Mesothelial cell of epicardium (in vitro differentiated cells): ENCODE measurements around the gene NAALADL2. TPM values are rescaled to one million over a fixed set of nuclear protein-coding genes. Genes with fewer than 3 reads are reported as not detected.

ENCODE experiments used
- DNase-seq, 2 experiments: peaks; one replicate each; pipeline ENCODE4 v3.0.0; 2021; ENCODE audit warnings: low spot score in 2 of 2; ENCODE audit not compliant: unreplicated experiment in 2 of 2
- H3K27ac Mint-ChIP-seq: 2 replicates; pipeline ENCODE4 v1.8.0; 2021; ENCODE audit warnings: mixed read lengths
- H3K27me3 Mint-ChIP-seq: 2 replicates; pipeline ENCODE4 v1.8.0; 2021; ENCODE audit warnings: low read depth, mixed read lengths
- H3K36me3 Mint-ChIP-seq: 2 replicates; pipeline ENCODE4 v1.8.0; 2021; ENCODE audit warnings: mixed read lengths
- H3K4me1 Mint-ChIP-seq: 2 replicates; pipeline ENCODE4 v1.8.0; 2021; ENCODE audit warnings: mixed read lengths
- H3K4me3 Mint-ChIP-seq: 2 replicates; pipeline ENCODE4 v1.8.0; 2021; ENCODE audit warnings: mild to moderate bottlenecking, moderate library complexity, mixed read lengths
- H3K9me3 Mint-ChIP-seq: 2 replicates; pipeline ENCODE4 v1.8.0; 2021; ENCODE audit warnings: mixed read lengths
- total RNA-seq: library from RNA; stranded (reverse); gene quantifications from 3 replicates; pipeline ENCODE4 v1.2.1, GENCODE V29; 2021
- TF ChIP-seq, protein P1 (sequence below): fragments of 200-600 bp; sonication (generic); IDR thresholded peaks from one replicate; pipeline ENCODE4 v1.5.0; 2021; ENCODE audit warnings: antibody characterized with exemption; ENCODE audit not compliant: unreplicated experiment

Gene NAALADL2
- total RNA-seq, 1 donor from 2014 or later = 27.9 TPM

DNA sequence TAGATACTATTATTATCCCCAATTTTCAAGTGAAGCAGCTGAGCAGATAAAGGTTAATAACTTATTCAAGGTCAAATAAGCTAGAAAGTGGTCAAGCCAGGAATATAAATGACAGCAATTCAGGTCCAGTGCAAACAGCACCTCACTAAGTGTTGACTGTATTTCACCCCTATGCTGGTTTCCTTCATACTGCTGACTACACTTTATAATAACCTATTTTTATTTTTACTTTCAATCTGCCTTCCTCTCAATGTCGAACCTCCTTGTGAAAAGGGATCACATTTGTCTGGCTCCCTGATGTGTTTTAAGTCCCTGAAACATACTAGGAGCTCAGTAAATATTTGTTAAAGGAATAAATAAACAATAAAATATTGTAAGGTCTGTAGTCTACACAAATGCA lies 146.1 kb downstream of the NAALADL2 start:
- H3K27ac Mint-ChIP-seq = no peak overlapping the region
- no peak overlapping the region for H3K4me3 Mint-ChIP-seq
- no peaks in the 10 kb centered on the region for H3K9me3 Mint-ChIP-seq
- H3K36me3 Mint-ChIP-seq = no peaks in the 10 kb centered on the region
- TF ChIP-seq, protein P1, sequence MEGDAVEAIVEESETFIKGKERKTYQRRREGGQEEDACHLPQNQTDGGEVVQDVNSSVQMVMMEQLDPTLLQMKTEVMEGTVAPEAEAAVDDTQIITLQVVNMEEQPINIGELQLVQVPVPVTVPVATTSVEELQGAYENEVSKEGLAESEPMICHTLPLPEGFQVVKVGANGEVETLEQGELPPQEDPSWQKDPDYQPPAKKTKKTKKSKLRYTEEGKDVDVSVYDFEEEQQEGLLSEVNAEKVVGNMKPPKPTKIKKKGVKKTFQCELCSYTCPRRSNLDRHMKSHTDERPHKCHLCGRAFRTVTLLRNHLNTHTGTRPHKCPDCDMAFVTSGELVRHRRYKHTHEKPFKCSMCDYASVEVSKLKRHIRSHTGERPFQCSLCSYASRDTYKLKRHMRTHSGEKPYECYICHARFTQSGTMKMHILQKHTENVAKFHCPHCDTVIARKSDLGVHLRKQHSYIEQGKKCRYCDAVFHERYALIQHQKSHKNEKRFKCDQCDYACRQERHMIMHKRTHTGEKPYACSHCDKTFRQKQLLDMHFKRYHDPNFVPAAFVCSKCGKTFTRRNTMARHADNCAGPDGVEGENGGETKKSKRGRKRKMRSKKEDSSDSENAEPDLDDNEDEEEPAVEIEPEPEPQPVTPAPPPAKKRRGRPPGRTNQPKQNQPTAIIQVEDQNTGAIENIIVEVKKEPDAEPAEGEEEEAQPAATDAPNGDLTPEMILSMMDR = no peak
- DNase-seq = no peak
- H3K27me3 Mint-ChIP-seq = no peaks in the 10 kb centered on the region
- peaks cover 6% of the 10 kb centered on the region for H3K4me1 Mint-ChIP-seq

DNA sequence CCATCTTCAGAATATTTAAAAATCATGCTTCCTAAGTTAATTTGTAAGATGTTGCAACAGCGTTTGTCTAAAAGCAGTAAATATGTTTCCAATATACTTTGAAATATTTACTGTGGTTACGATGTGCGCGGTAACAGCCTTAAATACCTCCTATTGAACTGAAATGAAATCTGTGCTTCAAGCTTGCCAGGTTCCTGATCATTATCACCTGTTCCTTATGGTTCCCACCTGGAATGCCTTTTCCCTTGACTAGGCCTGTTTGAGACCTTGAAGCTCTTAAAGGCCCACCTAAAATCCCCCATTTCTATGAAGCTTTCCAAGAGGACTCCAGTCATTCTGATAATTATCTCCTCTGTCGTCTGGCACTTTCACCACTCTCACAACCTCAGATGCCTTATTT lies 146.7 kb downstream of the NAALADL2 start:
- H3K4me3 Mint-ChIP-seq = no peak overlapping the region
- H3K36me3 Mint-ChIP-seq = no peaks in the 10 kb centered on the region
- H3K27me3 Mint-ChIP-seq = no peaks in the 10 kb centered on the region
- no peak overlapping the region for H3K27ac Mint-ChIP-seq
- TF ChIP-seq, protein P1 = no peak
- peaks cover 6% of the 10 kb centered on the region for H3K4me1 Mint-ChIP-seq
- H3K9me3 Mint-ChIP-seq = no peaks in the 10 kb centered on the region
- DNase-seq = no peak

DNA sequence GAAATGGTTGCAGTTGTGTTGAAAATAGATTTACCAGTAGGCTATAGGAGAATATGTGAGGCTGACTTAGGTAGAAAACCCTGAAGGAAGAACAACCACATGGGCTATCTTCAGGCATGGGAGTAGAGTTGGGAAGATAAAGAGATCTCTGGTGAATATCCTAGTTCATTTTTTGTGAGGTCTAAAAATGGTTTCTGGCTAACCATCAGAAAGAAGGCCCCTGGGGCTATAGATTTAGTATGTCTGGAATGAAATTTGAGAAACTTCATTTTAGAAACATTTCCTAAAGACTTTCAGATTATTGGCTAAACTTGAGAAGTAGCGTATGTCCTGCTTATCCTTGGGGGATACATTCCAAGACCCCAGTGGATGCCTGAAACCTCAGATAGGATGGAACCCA lies 148.2 kb downstream of the NAALADL2 start:
- Mint-ChIP-seq H3K9me3 (no peaks in the 10 kb centered on the region), H3K27me3 (no peaks in the 10 kb centered on the region), H3K4me1 (peaks cover 6% of the 10 kb centered on the region), H3K4me3 (no peak overlapping the region), H3K36me3 (no peaks in the 10 kb centered on the region), H3K27ac (no peak overlapping the region)
- no peak for DNase-seq
- TF ChIP-seq, protein P1 = no peak

DNA sequence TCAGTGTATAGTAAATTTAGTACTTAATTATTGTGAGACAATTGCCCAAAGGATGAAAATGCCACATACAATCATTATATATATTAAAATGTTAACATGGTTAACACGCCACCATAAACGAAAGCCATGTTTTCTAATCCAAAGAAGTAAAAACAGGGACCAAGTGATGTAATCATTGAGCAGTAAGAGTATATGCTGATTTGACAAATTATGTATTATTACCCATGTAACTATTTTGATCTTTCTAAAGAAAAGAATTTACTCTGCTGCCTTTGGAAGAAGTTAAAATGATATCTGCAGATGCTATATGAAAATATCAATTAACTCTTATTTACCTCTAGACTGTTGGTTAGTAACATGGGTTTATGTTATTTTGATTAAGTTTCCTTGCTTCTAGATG lies 150.2 kb downstream of the NAALADL2 start:
- no peak for DNase-seq
- no peak overlapping the region for H3K4me3 Mint-ChIP-seq
- no peaks in the 10 kb centered on the region for H3K27me3 Mint-ChIP-seq
- no peaks in the 10 kb centered on the region for H3K9me3 Mint-ChIP-seq
- no peaks in the 10 kb centered on the region for H3K36me3 Mint-ChIP-seq
- TF ChIP-seq, protein P1 = no peak
- H3K4me1 Mint-ChIP-seq = peaks cover 6% of the 10 kb centered on the region
- H3K27ac Mint-ChIP-seq = no peak overlapping the region

DNA sequence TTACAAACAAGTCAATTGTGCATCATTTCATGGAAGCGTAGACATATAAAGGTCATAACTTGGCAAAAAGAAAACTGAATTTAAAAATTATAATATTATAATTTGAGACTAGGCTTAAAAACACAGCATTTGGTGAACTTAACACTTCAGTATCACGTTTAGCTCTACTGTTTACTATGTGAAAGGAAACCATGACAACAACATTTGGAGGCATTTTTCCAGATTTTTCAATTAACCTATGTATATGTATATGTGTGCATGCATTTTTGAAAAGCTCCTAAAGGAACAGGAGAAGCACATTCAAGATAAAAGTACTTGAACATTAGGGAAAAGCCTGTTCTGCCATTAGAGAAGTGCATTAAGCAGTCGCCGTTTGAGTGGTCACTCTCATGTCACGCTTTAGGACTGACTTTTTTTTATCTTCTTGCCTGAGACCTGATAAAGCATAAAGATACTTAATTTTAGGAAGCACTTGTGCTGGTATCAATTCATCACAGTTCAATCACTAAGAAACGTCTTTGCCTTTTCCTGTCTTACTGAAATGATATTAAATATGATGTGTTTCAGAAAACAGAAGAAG lies 156.0 kb downstream of the NAALADL2 start:
- Mint-ChIP-seq H3K36me3 (no peaks in the 10 kb centered on the region), H3K9me3 (no peaks in the 10 kb centered on the region)
- TF ChIP-seq, protein P1 = no peak

More for the DNA sequence above, 156.0 kb downstream of the NAALADL2 start:
- Mint-ChIP-seq H3K27ac (no peak overlapping the region), H3K27me3 (no peaks in the 10 kb centered on the region), H3K4me1 (peaks cover 2% of the 10 kb centered on the region), H3K4me3 (no peak overlapping the region)
- DNase-seq = no peak
